ENCODE results near the gene UBE2S. TPM values are rescaled to one million over a fixed set of nuclear protein-coding genes. Genes with fewer than 3 reads are reported as not detected.

UBE2S gene
- total RNA-seq, 2 donors from 2014 or later, result 202 to 246 TPM

- peak; percentile 38 for DNase-seq
- Mint-ChIP-seq H3K4me3 (no peak overlapping the region), H3K4me1 (no peaks in the 10 kb centered on the region), H3K27ac (no peak overlapping the region), H3K36me3 (ENCODE audit: low read depth) (no peaks in the 10 kb centered on the region), H3K27me3 (ENCODE audit: insufficient read depth) (peaks cover 43% of the 10 kb centered on the region), H3K9me3 (peaks cover 11% of the 10 kb centered on the region)
- H3K4me1 ChIP-seq (ENCODE audit: control insufficient read depth, insufficient read depth, low read length), result no peaks in the 10 kb centered on the region
- 74% methylated on average over 5 of the region's 5 CpGs; no CpG with 5 or more reads in 1 of the 2 experiments for WGBS, 2 experiments (ENCODE audit: insufficient coverage in 1 of 2, insufficient read length in 1 of 2)
- H3K36me3 ChIP-seq (ENCODE audit: control insufficient read depth, insufficient read depth, low read length), result no peaks in the 10 kb centered on the region
- H3K27ac ChIP-seq (ENCODE audit: low read depth, low read length), result no peak overlapping the region
- no peak overlapping the region for H3K4me3 ChIP-seq (ENCODE audit: low read length)
- H3K9me3 ChIP-seq (ENCODE audit: control insufficient read depth, low read length), result no peaks in the 10 kb centered on the region
- no peak overlapping the region for H3K9ac ChIP-seq (ENCODE audit: extremely low read depth, low read length, poor library complexity, severe bottlenecking)
- H3K27me3 ChIP-seq (ENCODE audit: control insufficient read depth, insufficient read depth, low read length, poor library complexity, severe bottlenecking), result peaks cover 4% of the 10 kb centered on the region
- TF ChIP-seq CTCF (conservative IDR thresholded peaks at IDR 0.05), result no peak
These were observed 12.1 kb upstream of the UBE2S start for GRCh38 chr19:55419624-55420236.

- no peaks in the 10 kb centered on the region for H3K27me3 ChIP-seq (ENCODE audit: control insufficient read depth, insufficient read depth, low read length, poor library complexity, severe bottlenecking)
- H3K9ac ChIP-seq (ENCODE audit: extremely low read depth, low read length, poor library complexity, severe bottlenecking), result no peak overlapping the region
- H3K36me3 ChIP-seq (ENCODE audit: control insufficient read depth, insufficient read depth, low read length), result no peaks in the 10 kb centered on the region
- no peaks in the 10 kb centered on the region for H3K36me3 Mint-ChIP-seq (ENCODE audit: low read depth)
- H3K9me3 Mint-ChIP-seq, result peaks cover 11% of the 10 kb centered on the region
- no peak overlapping the region for H3K4me3 ChIP-seq (ENCODE audit: low read length)
- H3K27me3 Mint-ChIP-seq (ENCODE audit: insufficient read depth), result peaks cover 42% of the 10 kb centered on the region
- no peak for TF ChIP-seq CTCF (conservative IDR thresholded peaks at IDR 0.05)
- peak; percentile 31 for DNase-seq
- no peak overlapping the region for H3K27ac Mint-ChIP-seq
- H3K27ac ChIP-seq (ENCODE audit: low read depth, low read length), result no peak overlapping the region
- H3K4me1 Mint-ChIP-seq, result no peaks in the 10 kb centered on the region
- H3K4me1 ChIP-seq (ENCODE audit: control insufficient read depth, insufficient read depth, low read length), result no peaks in the 10 kb centered on the region
- no peak overlapping the region for H3K4me3 Mint-ChIP-seq
- 60 to 78% methylated on average over 1 to 5 of the region's 5 CpGs for WGBS, 2 experiments (ENCODE audit: insufficient coverage in 1 of 2, insufficient read length in 1 of 2)
- no peaks in the 10 kb centered on the region for H3K9me3 ChIP-seq (ENCODE audit: control insufficient read depth, low read length)
These were observed 11.5 kb upstream of the UBE2S start for GRCh38 chr19:55419103-55419502.

GRCh38 chr19:55418185-55418584, 10.6 kb upstream of the UBE2S start:
- peak; percentile 86 for TF ChIP-seq CTCF (conservative IDR thresholded peaks at IDR 0.05)
- Mint-ChIP-seq H3K27me3 (ENCODE audit: insufficient read depth) (peaks cover 38% of the 10 kb centered on the region), H3K27ac (no peak overlapping the region), H3K4me3 (no peak overlapping the region), H3K36me3 (ENCODE audit: low read depth) (no peaks in the 10 kb centered on the region), H3K4me1 (no peaks in the 10 kb centered on the region), H3K9me3 (peaks cover 11% of the 10 kb centered on the region)
- Histone ChIP-seq H3K36me3 (ENCODE audit: control insufficient read depth, insufficient read depth, low read length) (no peaks in the 10 kb centered on the region), H3K9ac (ENCODE audit: extremely low read depth, low read length, poor library complexity, severe bottlenecking) (no peak overlapping the region), H3K27ac (ENCODE audit: low read depth, low read length) (no peak overlapping the region), H3K9me3 (ENCODE audit: control insufficient read depth, low read length) (no peaks in the 10 kb centered on the region), H3K4me1 (ENCODE audit: control insufficient read depth, insufficient read depth, low read length) (no peaks in the 10 kb centered on the region), H3K27me3 (ENCODE audit: control insufficient read depth, insufficient read depth, low read length, poor library complexity, severe bottlenecking) (no peaks in the 10 kb centered on the region), H3K4me3 (ENCODE audit: low read length) (no peak overlapping the region)
- DNase-seq, result peak; percentile 89
- WGBS, 2 experiments (ENCODE audit: insufficient coverage in 1 of 2, insufficient read length in 1 of 2), result 24 to 25% methylated on average over 7 of the region's 7 CpGs

Data from endodermal cell (in vitro differentiated cells).